ENCODE results near the gene HSPA12A.
A peak's percentile ranks its signal among the peaks of the same experiment; 100 is the strongest.

The HSPA12A gene

DNA sequence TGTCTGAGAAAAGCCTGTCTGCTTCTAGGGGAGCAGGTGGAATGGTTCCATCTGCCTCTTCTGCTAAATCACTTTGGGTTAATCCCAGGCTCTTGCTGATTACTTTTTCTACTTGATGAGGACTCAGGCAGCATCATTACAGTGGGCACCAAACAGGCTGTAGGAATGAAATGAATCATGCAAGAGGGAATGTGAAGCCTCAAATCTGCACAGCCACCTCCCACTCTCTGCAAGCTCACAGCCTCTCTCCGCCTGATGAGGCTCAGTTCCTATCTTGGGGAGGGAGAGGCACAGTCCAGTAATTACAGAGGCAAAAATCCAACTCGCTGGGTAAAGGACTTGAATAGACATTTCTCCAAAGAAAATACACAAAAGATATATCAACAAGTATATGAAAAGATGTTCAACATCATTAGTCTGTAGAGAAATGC, 34.0 kb downstream of the HSPA12A start:
- TF ChIP-seq, protein P1, sequence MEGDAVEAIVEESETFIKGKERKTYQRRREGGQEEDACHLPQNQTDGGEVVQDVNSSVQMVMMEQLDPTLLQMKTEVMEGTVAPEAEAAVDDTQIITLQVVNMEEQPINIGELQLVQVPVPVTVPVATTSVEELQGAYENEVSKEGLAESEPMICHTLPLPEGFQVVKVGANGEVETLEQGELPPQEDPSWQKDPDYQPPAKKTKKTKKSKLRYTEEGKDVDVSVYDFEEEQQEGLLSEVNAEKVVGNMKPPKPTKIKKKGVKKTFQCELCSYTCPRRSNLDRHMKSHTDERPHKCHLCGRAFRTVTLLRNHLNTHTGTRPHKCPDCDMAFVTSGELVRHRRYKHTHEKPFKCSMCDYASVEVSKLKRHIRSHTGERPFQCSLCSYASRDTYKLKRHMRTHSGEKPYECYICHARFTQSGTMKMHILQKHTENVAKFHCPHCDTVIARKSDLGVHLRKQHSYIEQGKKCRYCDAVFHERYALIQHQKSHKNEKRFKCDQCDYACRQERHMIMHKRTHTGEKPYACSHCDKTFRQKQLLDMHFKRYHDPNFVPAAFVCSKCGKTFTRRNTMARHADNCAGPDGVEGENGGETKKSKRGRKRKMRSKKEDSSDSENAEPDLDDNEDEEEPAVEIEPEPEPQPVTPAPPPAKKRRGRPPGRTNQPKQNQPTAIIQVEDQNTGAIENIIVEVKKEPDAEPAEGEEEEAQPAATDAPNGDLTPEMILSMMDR (IDR thresholded peaks at IDR 0.05; ENCODE audit: low read depth, low read length), result no peak
- peak; percentile 23 for DNase-seq (ENCODE audit: extremely low read depth, low read depth)

DNA sequence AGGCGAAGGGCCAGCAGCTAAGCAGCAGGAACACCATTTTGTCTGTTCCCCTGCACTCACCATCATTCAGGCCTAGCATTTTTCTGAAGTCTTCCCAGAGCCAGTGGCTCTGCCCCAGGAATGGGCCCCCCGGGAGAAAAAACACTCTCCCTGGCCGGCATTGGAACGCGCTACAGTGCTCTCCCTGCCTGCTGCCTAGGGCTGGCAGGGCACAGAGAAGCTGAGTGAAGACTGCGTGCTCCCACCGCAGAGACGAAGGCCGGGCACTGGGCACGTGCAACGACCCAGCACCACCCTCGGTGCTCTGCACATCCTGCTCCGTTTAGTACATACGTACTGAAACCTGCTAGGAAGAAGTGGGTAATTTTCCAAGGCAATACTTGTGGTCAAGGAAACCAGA, 34.4 kb downstream of the HSPA12A start:
- no peak for DNase-seq (ENCODE audit: extremely low read depth, low read depth)
- TF ChIP-seq, protein P1 (IDR thresholded peaks at IDR 0.05; ENCODE audit: low read depth, low read length), result no peak

DNA sequence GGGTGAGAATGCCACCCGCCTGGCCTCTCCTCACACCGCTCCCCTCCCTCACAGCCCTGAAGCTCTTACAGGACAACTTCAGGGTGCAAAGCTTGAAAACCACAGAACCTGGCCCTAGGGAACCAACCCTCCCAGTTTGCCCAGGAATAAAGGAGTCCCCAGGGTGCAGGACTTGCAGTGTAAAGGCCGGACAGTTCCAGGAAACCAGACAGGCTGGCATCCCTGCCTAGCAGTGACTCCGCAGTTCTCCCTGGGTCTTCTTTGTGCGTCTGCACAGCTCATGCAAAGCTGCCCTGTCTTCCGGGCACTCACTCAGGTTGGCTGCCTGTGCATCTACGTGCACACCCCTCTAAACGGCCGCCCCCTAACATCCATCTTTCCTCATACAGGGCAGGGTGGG, 36.1 kb downstream of the HSPA12A start:
- DNase-seq (ENCODE audit: extremely low read depth, low read depth), result no peak
- TF ChIP-seq, protein P1 (IDR thresholded peaks at IDR 0.05; ENCODE audit: low read depth, low read length), result no peak

DNA sequence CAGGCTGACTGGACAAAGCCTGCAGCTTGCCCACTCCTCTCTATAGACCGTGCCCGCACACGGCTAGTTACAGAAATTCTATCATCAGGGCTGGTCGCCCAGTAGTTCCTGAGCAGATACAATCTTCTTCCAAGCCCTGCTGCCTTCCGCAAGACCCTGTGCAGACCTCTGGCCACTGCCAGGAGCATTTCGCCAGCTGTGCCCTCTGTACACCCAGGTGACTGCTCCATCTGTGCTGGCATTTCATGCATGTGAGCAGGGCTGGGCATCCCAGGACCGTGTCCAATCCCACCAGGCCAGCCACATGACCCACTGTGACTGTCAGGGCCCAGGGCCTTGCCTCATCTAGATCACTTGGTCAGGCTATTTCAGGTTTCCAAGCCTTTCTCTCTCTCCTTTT, 36.9 kb downstream of the HSPA12A start:
- no peak for DNase-seq (ENCODE audit: extremely low read depth, low read depth)
- TF ChIP-seq, protein P1 (IDR thresholded peaks at IDR 0.05; ENCODE audit: low read depth, low read length), result no peak

DNA sequence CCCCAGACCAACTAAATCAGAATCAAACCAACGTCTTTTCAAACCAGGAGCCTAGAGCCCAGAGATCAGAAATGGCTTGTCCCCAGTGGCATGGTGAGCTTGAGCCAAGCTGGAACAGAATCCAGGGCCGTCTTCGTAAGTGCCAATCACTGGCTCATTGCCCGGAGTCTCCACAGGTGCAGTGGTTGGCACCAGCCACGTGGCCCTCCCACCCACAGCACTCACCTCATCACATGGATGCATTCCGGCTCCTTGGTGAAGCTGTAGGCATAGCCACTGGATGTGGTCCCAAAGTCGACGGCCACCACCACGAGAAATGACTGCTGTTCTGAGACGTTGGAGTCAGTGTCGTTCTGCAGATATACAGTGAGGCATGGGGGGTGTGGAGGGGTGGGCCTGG, 37.4 kb downstream of the HSPA12A start:
- DNase-seq (ENCODE audit: extremely low read depth, low read depth), result no peak
- TF ChIP-seq, protein P1 (IDR thresholded peaks at IDR 0.05; ENCODE audit: low read depth, low read length), result no peak

DNA sequence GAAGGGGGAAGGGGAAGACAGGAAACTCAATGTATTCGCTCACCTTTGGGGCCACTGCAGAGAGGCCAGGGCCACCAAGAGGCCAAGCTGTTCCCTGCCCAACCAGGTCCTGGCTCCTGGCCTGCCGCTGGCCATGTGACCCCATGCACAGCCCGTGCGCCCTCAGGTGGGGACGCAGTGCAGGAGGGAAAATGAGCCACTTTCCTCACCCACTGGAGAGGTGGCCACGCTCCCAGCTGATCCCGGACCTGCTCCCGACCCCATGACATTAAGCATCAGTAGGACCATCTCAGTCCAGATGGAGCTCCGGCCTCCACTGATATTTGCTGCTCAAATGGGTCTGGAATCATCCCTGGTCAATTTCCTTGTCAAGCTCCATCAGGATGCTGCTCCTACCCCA, 40.2 kb downstream of the HSPA12A start:
- TF ChIP-seq, protein P1 (IDR thresholded peaks at IDR 0.05; ENCODE audit: low read depth, low read length), result no peak
- DNase-seq (ENCODE audit: extremely low read depth, low read depth), result no peak

DNA sequence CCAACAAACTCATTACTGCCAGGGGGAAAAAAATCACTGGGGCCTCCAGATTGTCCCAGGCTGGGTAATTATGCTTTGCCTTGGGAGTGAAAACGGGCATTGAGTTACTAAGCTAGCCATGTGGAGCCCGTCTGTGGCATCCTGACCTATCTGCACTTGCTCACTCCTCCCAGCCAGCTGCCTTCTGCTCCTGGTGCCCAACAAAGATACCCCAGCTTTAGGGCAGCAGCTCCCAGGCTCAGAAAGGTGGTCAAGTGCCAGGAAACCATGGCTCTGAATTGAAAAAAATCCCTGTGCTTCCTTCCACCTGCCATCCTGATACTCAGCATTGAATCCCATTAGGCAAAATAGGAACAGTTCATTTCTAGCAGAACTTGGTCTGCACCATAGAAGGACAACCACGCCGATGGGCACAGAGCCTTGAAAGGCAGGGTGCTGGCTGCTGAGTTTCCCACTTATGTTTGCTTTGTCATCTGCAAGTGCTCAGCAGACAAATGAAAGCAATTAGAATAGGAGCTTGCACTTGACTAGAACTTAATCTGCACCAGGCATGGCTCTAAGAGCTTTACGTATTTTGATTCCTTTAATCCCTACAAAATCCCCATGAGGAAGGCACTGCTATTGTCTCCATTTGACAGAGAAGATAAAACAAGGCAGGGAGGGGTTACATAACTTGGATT, 42.8 kb downstream of the HSPA12A start:
- TF ChIP-seq, protein P1 (IDR thresholded peaks at IDR 0.05; ENCODE audit: low read depth, low read length), result no peak
- no peak for DNase-seq (ENCODE audit: extremely low read depth, low read depth)

Measured in AG09319 (cell line).